GM18505 (cell line): ENCODE data around the gene ANKS1B.

Experiments
- ATAC-seq: cut with Tn5 transposase; IDR thresholded peaks from one replicate; pipeline ENCODE4 v1.9.1; 2021; ENCODE audit not compliant: unreplicated experiment
- POLR2A ChIP-seq: IDR thresholded peaks from 4 replicates; pipeline ENCODE4 v1.6.1; 2011; ENCODE audit warnings: borderline replicate concordance; ENCODE audit not compliant: insufficient read depth, insufficient read length; ENCODE audit errors: extremely low read depth

ANKS1B gene

DNA sequence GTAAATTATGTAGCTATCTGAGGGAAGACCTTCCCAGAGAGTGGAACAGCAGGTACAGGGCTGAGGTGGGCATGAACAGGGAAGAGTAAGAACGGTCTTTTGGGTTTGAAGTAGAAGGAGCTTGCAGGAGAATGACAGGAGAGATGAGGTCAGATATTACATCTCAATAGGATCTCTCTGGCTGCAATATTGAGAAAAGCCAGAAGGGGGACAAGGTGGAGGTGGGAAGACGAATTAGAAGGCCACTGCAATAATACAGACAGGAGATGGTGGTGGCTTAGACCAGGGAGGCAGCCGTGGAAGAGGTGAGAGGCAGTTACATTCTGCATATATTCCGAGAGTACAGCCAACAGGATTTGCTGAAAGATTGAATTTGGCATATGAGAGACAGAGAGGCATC lies 1029.5 kb downstream of the ANKS1B start:
- no peak for TF ChIP-seq POLR2A
- peak; percentile 88 for ATAC-seq

DNA sequence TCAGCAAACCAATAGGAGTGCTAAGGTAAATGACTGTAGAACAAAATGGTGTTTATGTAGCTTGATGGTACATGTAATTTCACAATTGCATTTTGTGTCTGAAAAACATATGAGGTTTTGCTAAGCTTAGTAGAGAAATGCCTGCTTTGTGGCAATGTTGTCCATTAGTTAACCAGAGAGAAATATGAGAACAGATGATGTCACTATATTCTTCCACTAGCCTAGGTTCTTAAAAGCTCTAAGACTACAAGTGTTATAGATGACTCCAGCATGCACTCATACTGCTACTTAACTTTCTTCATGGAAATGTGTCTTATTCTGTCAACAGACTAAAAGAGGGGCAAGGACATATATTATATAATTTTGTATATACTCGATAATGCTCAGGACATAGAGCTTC lies 1030.2 kb downstream of the ANKS1B start:
- no peak for ATAC-seq
- TF ChIP-seq POLR2A = no peak

DNA sequence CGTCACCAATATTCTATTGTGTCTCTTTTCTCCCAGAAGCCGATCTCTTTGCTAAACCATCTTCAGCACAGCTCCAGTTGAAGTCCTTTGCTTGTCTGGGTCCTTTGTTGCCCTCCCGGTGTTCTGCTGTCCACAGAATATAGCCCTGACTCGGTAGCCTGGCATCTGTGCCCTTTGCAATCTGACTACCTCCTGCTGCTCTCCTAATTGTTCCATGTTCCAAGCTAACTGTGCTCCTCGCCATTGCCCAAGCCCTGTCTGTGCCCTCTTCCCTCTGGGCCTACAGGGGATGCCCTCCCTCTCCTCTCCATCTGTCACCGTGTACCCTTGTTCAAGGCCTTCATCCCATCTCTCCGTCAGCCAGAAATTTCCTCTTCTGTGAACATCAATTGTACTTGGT lies 1033.3 kb downstream of the ANKS1B start:
- ATAC-seq = no peak
- TF ChIP-seq POLR2A = no peak

DNA sequence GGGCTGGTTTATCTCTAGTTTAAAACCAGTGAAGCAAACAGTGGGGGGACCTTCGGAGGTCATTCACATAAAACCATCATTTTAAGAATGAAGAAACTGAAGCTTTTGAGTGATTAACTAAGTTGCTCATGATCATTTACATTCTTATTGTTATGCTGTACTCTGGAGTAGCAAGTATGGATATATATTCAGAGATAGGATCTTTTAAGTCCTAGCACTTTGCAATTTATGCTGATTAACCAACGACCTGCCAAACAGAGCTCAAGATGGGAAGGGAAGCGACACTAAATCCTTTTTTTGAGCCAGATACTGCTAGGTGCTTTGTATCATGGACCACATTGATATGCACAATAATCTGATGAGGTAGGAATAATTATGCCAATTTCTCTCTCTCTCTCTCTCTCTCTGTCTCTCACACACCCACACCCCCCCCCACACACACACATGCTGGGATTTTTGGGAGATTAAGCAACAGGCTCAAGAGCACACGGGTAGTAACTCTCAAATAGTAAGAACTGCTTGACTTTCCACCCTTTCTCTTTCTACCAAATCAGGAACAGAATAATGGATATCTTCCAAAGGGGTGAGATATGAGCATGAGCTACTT lies 1036.3 kb downstream of the ANKS1B start:
- ATAC-seq = no peak
- no peak for TF ChIP-seq POLR2A

DNA sequence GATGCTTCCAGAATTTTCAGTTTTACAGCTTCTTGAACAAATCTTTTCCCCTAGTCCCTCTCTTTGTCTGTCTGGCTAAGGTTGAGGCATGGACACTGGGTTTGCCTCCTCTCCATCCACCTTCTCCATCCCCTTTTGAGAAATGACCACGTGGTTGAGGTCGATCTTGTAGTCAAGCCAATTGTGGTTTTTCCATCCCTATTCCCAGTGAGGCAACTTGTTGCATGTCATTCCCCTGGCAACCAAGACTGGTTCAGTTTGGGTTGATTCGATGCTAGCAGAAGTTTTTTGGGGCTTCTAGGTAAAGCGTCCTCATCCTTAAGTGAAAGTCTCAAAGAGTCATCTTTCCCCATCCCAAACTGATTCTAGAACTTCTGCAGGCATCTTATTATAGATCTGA lies 1038.9 kb downstream of the ANKS1B start:
- TF ChIP-seq POLR2A = no peak

DNA sequence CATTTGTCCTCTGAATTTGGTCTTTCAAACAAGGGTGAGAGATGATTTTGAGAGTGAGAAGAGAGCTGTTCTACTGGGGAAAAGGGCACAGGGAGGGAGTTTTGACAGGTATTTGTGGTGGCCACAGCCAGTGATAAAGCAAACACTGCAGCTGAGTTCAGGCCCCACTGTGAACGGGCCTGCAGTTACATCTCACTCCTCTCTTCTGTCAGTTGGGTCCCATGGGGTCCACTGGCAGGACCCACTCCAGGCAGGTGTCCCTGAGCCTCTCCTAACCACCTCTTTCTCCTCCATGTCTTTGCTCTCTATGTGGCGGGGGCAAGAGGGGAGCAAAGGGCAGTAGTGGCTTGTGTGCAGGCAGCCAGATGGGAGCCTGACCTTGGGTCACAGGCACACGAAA lies 1044.8 kb downstream of the ANKS1B start:
- TF ChIP-seq POLR2A = no peak
- no peak for ATAC-seq

More for the DNA sequence above, 1038.9 kb downstream of the ANKS1B start:
- no peak for ATAC-seq

DNA sequence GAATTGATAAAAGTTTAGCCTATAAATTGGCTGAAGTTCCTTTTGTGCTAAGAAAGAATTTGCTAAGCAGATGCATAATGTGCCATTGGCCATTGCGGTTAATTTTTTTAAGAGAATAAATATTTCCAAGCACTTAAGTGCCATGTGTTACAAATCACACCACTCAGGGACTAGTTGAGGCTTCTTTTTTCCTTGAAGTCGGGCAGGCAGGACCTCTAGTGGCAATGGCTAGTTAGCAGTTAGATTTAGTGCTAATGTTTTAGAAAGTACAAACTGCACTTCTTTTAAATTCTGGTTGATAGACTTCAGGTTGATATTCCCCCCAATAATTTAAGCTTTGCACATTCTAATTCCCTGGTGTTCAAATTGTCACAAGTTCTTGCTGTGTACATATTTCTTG lies 1045.4 kb downstream of the ANKS1B start:
- no peak for TF ChIP-seq POLR2A
- no peak for ATAC-seq

DNA sequence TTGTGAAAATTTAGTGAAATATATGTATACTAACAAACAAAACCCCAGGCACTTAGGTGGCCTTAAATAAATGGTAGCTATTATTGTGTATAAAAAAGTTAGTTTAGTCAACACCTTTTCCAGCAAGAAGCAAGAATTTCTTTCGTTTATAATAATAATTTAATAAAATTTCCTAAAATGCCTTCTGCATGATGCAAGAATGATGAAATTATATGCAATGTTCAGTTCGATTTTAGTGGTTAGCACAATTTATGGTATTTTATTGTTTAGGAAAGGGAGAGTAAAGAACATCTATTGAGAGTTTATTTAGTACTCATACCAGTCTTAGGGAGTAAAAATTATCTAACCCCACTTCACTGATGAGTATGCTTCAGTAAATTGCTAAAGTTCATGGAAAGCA lies 1048.9 kb downstream of the ANKS1B start:
- TF ChIP-seq POLR2A = no peak
- ATAC-seq = no peak

DNA sequence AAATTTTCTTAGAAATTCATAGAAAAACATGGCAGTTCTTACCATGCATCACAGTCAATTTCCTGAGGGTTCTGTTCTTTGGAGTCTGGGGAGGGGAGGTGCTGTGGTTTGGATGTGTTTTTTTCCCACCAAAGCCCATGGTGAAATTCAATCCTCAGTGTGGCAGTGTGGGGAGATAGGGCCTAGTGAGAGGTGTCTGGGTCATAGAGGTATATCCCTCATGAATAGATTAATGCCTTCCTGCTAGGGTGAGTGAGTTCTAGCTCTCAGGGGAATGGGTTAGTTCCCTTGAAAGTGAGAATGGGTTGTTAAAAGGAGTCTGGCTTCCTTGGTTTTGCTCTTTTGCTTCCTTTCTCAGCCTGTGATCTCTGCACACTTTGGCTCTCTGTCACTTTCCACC lies 1061.9 kb downstream of the ANKS1B start:
- ATAC-seq = no peak
- no peak for TF ChIP-seq POLR2A

DNA sequence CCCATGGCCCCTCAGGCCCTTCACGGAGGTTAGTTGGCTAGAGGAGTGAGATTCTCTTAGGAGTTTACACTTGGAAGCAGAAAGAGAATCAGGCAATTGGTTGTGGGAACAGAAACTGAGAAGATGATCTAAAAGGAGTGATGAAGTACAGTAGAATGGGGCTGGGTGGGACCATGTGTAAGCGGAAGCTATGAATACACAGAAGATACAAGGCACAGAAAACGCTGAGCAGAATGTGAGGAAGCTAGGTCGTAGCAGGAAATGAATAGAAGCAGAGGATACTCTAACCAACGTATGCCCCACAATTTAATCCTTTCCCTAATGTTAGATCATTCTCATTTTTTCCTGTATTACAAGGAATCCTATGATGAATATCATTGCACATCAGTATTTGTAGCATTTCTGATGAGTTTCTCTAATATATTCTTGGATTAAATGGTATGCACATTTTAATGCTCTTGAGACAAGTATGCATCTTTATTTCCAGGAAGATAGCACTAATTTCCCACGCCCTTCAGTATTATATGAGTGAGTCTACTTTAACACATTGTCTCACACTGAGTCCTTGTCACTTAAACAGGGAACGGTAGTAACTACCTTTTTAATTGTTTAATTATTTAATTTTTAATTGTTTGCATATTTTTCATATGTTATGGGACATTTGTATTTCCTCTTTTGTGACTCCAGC lies 1066.4 kb downstream of the ANKS1B start:
- ATAC-seq = no peak
- no peak for TF ChIP-seq POLR2A

DNA sequence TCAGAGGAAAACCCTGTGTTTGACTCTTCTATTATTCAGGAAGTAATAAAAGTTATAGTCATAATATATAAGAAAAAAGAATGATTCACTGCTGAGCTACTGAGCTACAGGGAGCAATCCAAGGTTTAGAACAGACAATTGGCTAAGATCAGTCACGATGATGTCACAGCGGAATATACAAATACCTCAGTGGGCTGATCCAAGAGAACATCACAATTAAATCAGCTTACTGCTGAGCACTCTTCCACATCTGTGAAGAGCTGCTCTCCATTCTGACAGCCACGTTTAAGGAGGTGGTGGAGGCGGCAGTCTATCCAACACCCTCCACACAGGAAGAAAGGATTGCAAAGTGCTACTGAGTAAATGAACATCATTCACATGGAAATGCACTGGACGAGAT lies 1068.6 kb downstream of the ANKS1B start:
- no peak for ATAC-seq
- no peak for TF ChIP-seq POLR2A

DNA sequence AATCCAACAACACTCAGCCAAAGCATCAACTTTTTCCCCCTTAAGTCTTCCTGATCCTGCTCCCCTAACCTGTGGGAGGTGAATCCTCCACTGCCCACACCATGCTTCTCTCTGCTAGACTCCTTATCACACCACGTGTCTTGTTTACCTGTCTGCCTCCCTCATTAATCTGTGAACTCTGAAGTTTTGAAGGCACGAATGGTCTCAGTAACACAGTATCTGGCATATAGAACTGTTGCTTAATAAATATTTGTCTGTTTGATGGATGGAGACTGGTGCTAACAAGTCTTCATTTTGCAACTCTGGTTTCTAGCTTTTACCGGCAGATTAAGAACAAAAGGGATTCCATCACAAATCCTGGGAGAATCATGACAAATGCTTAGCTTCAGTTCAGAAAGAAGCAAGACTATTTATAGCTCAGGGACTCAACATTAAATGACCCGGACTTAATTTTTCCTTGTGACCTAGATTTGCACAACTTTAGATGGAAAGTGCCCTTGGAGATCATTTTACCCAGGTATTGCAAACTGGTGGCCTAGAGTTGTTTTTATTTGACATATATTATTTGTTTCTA lies 1072.2 kb downstream of the ANKS1B start:
- no peak for ATAC-seq
- TF ChIP-seq POLR2A = no peak

DNA sequence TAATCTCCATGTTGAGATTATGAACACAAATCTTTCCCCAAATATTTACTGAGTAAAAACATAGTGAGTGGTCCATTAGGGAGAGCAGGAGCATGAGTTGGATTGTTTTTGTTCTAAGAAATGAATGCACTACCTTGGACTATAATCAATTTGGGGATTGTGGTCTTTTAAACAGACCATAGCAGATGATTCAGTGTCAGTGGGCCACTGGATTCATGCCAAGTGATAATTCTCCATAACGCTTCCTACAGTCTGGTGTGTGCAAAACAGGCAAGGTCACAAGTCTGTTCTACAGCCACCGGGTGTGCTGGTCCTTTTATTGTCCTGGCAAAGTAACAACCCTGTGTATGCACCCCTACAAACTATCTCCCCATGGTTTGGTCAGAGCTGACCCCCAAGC lies 1073.3 kb downstream of the ANKS1B start:
- no peak for TF ChIP-seq POLR2A

DNA sequence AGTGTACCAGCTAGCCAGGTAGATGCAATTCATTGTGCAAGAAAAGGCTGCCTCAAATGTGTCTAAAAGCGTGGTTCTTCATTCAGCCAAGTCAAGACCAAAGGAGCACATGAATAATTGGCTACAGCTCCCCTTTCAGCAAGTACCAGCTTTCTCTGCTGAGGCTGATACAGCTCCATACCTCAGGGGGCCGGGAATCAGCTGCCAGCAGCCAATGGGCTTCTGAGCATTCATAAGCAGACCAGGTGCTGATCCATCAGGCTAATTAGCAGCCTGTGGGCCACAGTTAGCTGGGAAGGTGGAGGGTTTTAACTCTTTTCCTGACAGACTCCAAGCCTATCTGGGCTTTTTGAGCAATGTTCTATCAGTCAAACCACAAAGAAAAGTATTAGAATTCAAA lies 1075.0 kb downstream of the ANKS1B start:
- ATAC-seq = no peak
- TF ChIP-seq POLR2A = no peak

More for the DNA sequence above, 1073.3 kb downstream of the ANKS1B start:
- ATAC-seq = no peak
